Vagina (tissue), 2 donors: ENCODE data around the gene SLAIN1. TPM values are rescaled to one million over a fixed set of nuclear protein-coding genes. Genes with fewer than 3 reads are reported as not detected.
A peak's percentile ranks its signal among the peaks of the same experiment; 100 is the strongest.

Source experiments
- DNase-seq, 2 donors: peaks; one replicate each; pipeline ENCODE4 v3.0.0-alpha.2; 2017; ENCODE audit errors: extremely low spot score in 2 of 2
- H3K27ac ChIP-seq: fragments of 200-600 bp; sonication (generic); one replicate; pipeline ENCODE4 v1.5.1; 2019
- H3K27me3 ChIP-seq: fragments of 200-600 bp; sonication (generic); one replicate; pipeline ENCODE4 v1.5.1; 2019
- H3K36me3 ChIP-seq, 2 donors: fragments of 200-600 bp; sonication (generic); one replicate each; pipeline ENCODE4 v1.5.1; 2017 to 2019
- H3K4me1 ChIP-seq: fragments of 200-600 bp; sonication (generic); one replicate; pipeline ENCODE4 v1.5.1; 2019
- H3K4me3 ChIP-seq, 2 donors: fragments of 200-600 bp; sonication (generic); 1 replicate in 1 of 2; 2 replicates in 1 of 2; pipeline ENCODE4 v1.5.1; 2016 to 2019
- H3K9me3 ChIP-seq: fragments of 200-600 bp; sonication (generic); one replicate; pipeline ENCODE4 v1.5.1; 2019
- POLR2A ChIP-seq, 2 donors: fragments of 450-650 bp; IDR thresholded peaks; one replicate each; pipeline ENCODE4 v1.6.1; 2017; ENCODE audit warnings: antibody characterized with exemption in 2 of 2, mild to moderate bottlenecking in 2 of 2, moderate library complexity in 2 of 2
- POLR2AphosphoS5 ChIP-seq, 2 donors: sonication (generic); formaldehyde crosslinking; IDR thresholded peaks; one replicate each; pipeline ENCODE4 v1.9.0; 2017; ENCODE audit warnings: antibody characterized with exemption in 2 of 2, mild to moderate bottlenecking in 2 of 2, low read depth in 1 of 2; ENCODE audit not compliant: insufficient read depth in 1 of 2
- intact Hi-C: fragments of 100-400 bp; cut with DNase I; formaldehyde crosslinking; loops from one replicate; pipeline ENCODE4 v1.15.1; 2023
- total RNA-seq: library from RNA; depleted of rRNA; stranded (reverse); fragments of >200 nt; gene quantifications from one replicate; pipeline ENCODE4 v1.2.3, GENCODE V29; 2016
- TF ChIP-seq, protein P1 (sequence below), 3 experiments: fragments of 450-650 bp in 2 of 3; fragments of 200-600 bp in 1 of 3; sonication (generic) in 1 of 3; IDR thresholded peaks; one replicate each; pipeline ENCODE4 v1.5.1; 2017 to 2019; ENCODE audit warnings: antibody characterized with exemption in 3 of 3, mild to moderate bottlenecking in 2 of 3, moderate library complexity in 2 of 3

SLAIN1 gene
- total RNA-seq, 1 donor from 2014 or later = 2.2 TPM

DNA sequence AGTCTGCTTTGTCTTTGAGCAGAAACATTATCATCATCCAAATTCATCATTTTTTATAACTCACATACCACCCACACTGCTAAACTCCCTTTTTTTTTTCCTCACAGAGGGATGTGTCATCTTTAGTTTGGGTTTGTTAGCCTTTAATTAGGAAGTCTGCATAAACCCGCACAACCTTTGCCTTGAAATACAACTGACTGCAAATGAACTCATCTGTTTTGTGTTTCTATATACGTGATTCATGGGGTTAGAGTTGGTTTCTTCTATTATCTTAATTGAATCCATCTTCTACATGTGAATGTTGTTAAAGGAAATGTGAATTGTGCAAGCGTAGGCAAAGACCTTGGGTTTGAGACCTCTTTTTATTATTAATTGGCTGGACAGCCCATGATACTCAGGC lies 102.7 kb downstream of the SLAIN1 start:
- no peak overlapping the region for H3K27ac ChIP-seq
- intact Hi-C loops = no loop called here
- no peaks in the 10 kb centered on the region for H3K36me3 ChIP-seq
- DNase-seq = no peak
- no peak overlapping the region for H3K4me3 ChIP-seq
- TF ChIP-seq POLR2A (IDR thresholded peaks at IDR 0.05) (no peak), POLR2AphosphoS5 (IDR thresholded peaks at IDR 0.05; ENCODE audit: insufficient read depth in 1 of 2, low read depth in 1 of 2) (no peak)
- TF ChIP-seq, protein P1, sequence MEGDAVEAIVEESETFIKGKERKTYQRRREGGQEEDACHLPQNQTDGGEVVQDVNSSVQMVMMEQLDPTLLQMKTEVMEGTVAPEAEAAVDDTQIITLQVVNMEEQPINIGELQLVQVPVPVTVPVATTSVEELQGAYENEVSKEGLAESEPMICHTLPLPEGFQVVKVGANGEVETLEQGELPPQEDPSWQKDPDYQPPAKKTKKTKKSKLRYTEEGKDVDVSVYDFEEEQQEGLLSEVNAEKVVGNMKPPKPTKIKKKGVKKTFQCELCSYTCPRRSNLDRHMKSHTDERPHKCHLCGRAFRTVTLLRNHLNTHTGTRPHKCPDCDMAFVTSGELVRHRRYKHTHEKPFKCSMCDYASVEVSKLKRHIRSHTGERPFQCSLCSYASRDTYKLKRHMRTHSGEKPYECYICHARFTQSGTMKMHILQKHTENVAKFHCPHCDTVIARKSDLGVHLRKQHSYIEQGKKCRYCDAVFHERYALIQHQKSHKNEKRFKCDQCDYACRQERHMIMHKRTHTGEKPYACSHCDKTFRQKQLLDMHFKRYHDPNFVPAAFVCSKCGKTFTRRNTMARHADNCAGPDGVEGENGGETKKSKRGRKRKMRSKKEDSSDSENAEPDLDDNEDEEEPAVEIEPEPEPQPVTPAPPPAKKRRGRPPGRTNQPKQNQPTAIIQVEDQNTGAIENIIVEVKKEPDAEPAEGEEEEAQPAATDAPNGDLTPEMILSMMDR (IDR thresholded peaks at IDR 0.05) = no peak
- H3K9me3 ChIP-seq = no peaks in the 10 kb centered on the region
- no peaks in the 10 kb centered on the region for H3K4me1 ChIP-seq
- no peaks in the 10 kb centered on the region for H3K27me3 ChIP-seq

DNA sequence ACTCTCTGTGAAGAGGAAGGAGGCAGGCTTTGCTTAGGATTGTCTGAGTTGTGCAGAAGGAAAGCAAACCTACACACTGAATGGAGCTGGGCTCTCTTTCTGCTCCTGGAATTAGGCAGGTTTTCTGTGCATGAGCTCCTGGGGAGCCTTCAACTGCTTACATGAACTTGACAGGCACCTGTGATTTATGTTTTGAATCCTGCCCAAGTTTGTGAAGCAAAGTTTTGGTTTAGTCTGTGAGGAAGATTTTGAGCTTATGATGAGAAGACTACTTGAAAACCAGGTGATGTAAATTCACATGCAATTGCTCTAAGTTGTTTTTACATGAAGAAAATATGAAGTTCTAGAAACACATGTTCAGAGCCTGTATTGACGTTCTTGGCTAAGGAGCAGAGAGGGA lies 109.0 kb downstream of the SLAIN1 start:
- no peaks in the 10 kb centered on the region for H3K9me3 ChIP-seq
- no peaks in the 10 kb centered on the region for H3K4me1 ChIP-seq
- no peaks in the 10 kb centered on the region for H3K36me3 ChIP-seq
- H3K27ac ChIP-seq = no peak overlapping the region
- intact Hi-C loops = no loop called here
- no peak for DNase-seq
- TF ChIP-seq POLR2AphosphoS5 (IDR thresholded peaks at IDR 0.05; ENCODE audit: insufficient read depth in 1 of 2, low read depth in 1 of 2) (no peak), POLR2A (IDR thresholded peaks at IDR 0.05) (no peak)
- TF ChIP-seq, protein P1 (IDR thresholded peaks at IDR 0.05) = no peak
- no peaks in the 10 kb centered on the region for H3K27me3 ChIP-seq
- no peak overlapping the region for H3K4me3 ChIP-seq

- no peak overlapping the region for H3K4me3 ChIP-seq
- H3K27me3 ChIP-seq = no peaks in the 10 kb centered on the region
- H3K4me1 ChIP-seq = no peaks in the 10 kb centered on the region
- TF ChIP-seq POLR2A (IDR thresholded peaks at IDR 0.05) (no peak), POLR2AphosphoS5 (IDR thresholded peaks at IDR 0.05; ENCODE audit: insufficient read depth in 1 of 2, low read depth in 1 of 2) (no peak)
- TF ChIP-seq, protein P1 (IDR thresholded peaks at IDR 0.05) = no peak
- no peak overlapping the region for H3K27ac ChIP-seq
- intact Hi-C loops = no loop called here
- H3K36me3 ChIP-seq = no peaks in the 10 kb centered on the region
- no peaks in the 10 kb centered on the region for H3K9me3 ChIP-seq
- DNase-seq = no peak
These were observed 110.1 kb downstream of the SLAIN1 start for GRCh38 chr13:77807431-77808135.

DNA sequence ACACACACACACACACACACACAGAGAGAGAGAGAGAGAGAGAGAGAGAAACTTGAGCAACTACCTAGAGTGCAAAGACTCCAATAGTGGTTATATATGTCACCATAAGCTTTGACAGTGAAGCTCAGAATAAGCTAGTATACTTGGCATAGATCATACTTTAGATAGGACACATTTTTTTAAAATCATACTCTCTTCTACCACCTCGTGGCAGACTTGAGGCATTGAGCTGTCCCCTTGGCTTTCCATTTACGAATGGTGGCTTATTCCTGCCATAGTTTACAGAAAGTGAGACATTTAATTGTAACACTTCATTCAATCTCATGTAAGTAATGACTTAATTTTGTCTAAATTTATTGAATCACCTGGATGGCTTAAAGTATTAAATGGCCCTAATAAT lies 112.9 kb downstream of the SLAIN1 start:
- H3K4me1 ChIP-seq = no peaks in the 10 kb centered on the region
- no peak for TF ChIP-seq POLR2A (IDR thresholded peaks at IDR 0.05)
- TF ChIP-seq, protein P1 (IDR thresholded peaks at IDR 0.05) = peak in 1 of 3 experiments; percentile 22
- intact Hi-C loops = no loop called here
- no peaks in the 10 kb centered on the region for H3K36me3 ChIP-seq
- H3K9me3 ChIP-seq = no peaks in the 10 kb centered on the region
- no peaks in the 10 kb centered on the region for H3K27me3 ChIP-seq
- H3K27ac ChIP-seq = no peak overlapping the region
- no peak overlapping the region for H3K4me3 ChIP-seq
- no peak for DNase-seq

- TF ChIP-seq POLR2AphosphoS5 (IDR thresholded peaks at IDR 0.05; ENCODE audit: insufficient read depth in 1 of 2, low read depth in 1 of 2) (no peak), POLR2A (IDR thresholded peaks at IDR 0.05) (no peak)
- TF ChIP-seq, protein P1 (IDR thresholded peaks at IDR 0.05) = no peak
- no peaks in the 10 kb centered on the region for H3K27me3 ChIP-seq
- intact Hi-C loops = no loop called here
These were observed 113.4 kb downstream of the SLAIN1 start for GRCh38 chr13:77810878-77811277.

More at GRCh38 chr13:77810878-77811277, 113.4 kb downstream of the SLAIN1 start:
- Histone ChIP-seq H3K4me1 (no peaks in the 10 kb centered on the region), H3K9me3 (no peaks in the 10 kb centered on the region), H3K27ac (no peak overlapping the region), H3K36me3 (no peaks in the 10 kb centered on the region), H3K4me3 (no peak overlapping the region)
- no peak for DNase-seq
